HG03558 (cell line): ENCODE data around the gene TENT4A.
A peak's percentile ranks its signal among the peaks of the same experiment; 100 is the strongest.

ENCODE experiments used
- ATAC-seq: cut with Tn5 transposase; IDR thresholded peaks from one replicate; pipeline ENCODE4 v1.9.1; 2021; ENCODE audit warnings: moderate number of reproducible peaks; ENCODE audit not compliant: unreplicated experiment; ENCODE audit errors: extremely low read depth

Gene TENT4A

GRCh38 chr5:6699357-6699756 lies 13.9 kb upstream of the TENT4A start:
- no peak for ATAC-seq

GRCh38 chr5:6700074-6700684 lies 13.1 kb upstream of the TENT4A start:
- ATAC-seq, result no peak

- no peak for ATAC-seq
These were observed 12.4 kb upstream of the TENT4A start for GRCh38 chr5:6700685-6701355.

- no peak for ATAC-seq
These were observed 11.7 kb upstream of the TENT4A start for GRCh38 chr5:6701491-6701890.

- no peak for ATAC-seq
These were observed 10.6 kb upstream of the TENT4A start for GRCh38 chr5:6702633-6703032.

GRCh38 chr5:6703806-6704205 lies 9.4 kb upstream of the TENT4A start:
- no peak for ATAC-seq

GRCh38 chr5:6704361-6704851 lies 8.8 kb upstream of the TENT4A start:
- no peak for ATAC-seq

- ATAC-seq, result no peak
These were observed 8.1 kb upstream of the TENT4A start for GRCh38 chr5:6705088-6705487.

GRCh38 chr5:6705959-6706358 lies 7.3 kb upstream of the TENT4A start:
- no peak for ATAC-seq

- ATAC-seq, result no peak
These were observed 5.4 kb upstream of the TENT4A start for GRCh38 chr5:6707852-6708251.

- ATAC-seq, result no peak
These were observed 4.4 kb upstream of the TENT4A start for GRCh38 chr5:6708814-6709213.

- ATAC-seq, result no peak
These were observed 3.2 kb upstream of the TENT4A start for GRCh38 chr5:6710070-6710469.

- no peak for ATAC-seq
These were observed 2.5 kb upstream of the TENT4A start for GRCh38 chr5:6710551-6711318.

- ATAC-seq, result no peak
These were observed 1.7 kb upstream of the TENT4A start for GRCh38 chr5:6711409-6712141.

- ATAC-seq, result no peak
These were observed 1.1 kb upstream of the TENT4A start for GRCh38 chr5:6712142-6712576.

GRCh38 chr5:6712577-6713273 lies 507 bp upstream of the TENT4A start:
- peak; percentile 33 for ATAC-seq

- no peak for ATAC-seq
These were observed 1.2 kb downstream of the TENT4A start for GRCh38 chr5:6714226-6715041.

GRCh38 chr5:6715271-6715670 lies 2.0 kb downstream of the TENT4A start:
- ATAC-seq, result no peak
